Measurements from ENCODE around the gene XYLT1.

Gene XYLT1

DNA sequence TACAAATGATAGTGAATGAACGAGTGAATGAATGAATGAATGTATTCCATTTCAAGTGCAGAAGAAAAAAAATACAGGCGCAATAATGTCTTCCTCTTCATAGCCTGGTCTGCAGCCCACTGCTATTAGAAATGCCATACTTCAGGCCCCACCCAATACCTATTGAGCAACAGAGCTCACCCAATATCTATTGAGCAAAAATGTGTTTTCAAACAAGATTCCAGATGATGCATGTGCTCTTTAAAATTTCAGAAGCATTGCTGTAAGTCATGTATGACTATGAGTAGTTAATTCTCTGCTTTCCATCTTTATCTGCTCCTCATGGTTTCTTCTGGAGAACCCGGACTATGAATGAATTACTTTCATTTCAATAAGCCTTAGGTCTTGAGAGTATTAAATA lies 308.2 kb downstream of the XYLT1 start:
- DNase-seq (ENCODE audit: low read depth in 2 of 2, low spot score in 1 of 2) = no peak

GRCh38 chr16:17160920-17161431 lies 309.8 kb downstream of the XYLT1 start:
- no peak for DNase-seq (ENCODE audit: low read depth in 2 of 2, low spot score in 1 of 2)

DNA sequence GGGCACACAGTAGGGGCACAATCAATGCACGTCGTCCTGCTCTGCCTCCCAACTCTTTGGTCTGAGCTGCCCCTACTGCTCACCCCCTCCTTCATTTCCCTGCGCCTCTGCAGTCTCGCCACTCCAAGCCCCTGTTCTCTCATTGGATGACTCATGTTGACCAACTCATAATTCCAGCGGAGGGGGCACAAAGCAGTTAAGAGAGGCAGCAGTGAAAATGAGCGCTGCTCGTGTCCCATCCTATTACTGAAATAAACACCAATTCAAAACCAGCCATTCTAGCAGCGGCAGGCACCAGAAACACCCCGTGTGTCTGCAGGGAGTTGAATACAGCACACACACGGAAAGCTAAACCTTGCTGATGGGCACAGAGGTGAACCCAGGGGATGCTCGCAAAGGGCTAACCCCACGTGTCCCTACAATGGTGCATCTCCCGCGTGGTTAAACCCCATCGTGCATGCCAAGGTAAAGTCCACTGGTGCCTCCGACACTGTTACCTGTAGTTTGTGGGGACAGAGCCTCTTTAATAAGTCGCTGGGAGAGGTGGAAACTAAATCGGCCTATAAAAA lies 310.4 kb downstream of the XYLT1 start:
- DNase-seq (ENCODE audit: low read depth in 2 of 2, low spot score in 1 of 2) = no peak

GRCh38 chr16:17159617-17160016 lies 311.1 kb downstream of the XYLT1 start:
- DNase-seq (ENCODE audit: low read depth in 2 of 2, low spot score in 1 of 2) = no peak

DNA sequence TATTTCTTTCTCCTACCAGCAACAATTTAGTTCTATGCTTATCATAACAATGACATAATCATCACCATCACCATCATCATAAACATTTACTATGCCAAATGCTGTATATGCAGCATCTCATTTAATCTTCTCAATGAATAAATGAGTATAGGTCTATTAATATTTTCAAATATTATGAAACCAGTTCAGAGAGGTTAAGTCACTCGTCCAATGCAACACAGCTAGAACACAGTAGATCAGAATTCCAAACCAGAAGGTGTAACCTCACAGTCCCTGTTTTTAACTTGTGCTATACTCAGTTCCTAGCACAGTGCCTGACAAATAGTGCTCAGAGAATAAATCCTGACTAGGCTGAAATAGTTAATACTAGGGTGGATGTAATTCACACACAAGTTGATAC lies 314.8 kb downstream of the XYLT1 start:
- no peak for DNase-seq (ENCODE audit: low read depth in 2 of 2, low spot score in 1 of 2)

- no peak for DNase-seq (ENCODE audit: low read depth in 2 of 2, low spot score in 1 of 2)
Observed at GRCh38 chr16:17155485-17155884, 315.3 kb downstream of the XYLT1 start.

DNA sequence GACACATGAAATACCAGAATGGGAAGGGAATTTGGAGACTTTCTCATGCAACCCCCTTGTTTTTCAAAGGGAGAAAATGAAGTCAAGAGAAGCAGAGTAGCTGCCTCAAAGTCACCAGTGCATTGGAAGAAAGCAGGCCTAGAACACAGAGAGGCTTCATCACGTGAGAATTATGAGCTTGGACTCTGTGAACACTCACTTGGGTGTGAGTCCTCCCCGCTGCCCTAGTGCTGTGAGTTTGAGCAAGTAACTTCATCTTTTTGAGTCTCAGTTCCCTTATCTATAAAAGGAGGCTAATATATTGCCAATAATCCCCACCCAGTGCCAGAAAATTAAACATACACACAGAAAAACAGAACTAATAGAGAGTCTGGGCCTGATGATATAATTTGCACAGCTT lies 315.8 kb downstream of the XYLT1 start:
- DNase-seq (ENCODE audit: low read depth in 2 of 2, low spot score in 1 of 2) = no peak

- DNase-seq (ENCODE audit: low read depth in 2 of 2, low spot score in 1 of 2) = no peak
Observed at GRCh38 chr16:17152311-17152710, 318.4 kb downstream of the XYLT1 start.

GRCh38 chr16:17151335-17151734 lies 319.4 kb downstream of the XYLT1 start:
- no peak for DNase-seq (ENCODE audit: low read depth in 2 of 2, low spot score in 1 of 2)

GRCh38 chr16:17149904-17150483 lies 320.8 kb downstream of the XYLT1 start:
- DNase-seq (ENCODE audit: low read depth in 2 of 2, low spot score in 1 of 2) = no peak

GRCh38 chr16:17147942-17148341 lies 322.8 kb downstream of the XYLT1 start:
- DNase-seq (ENCODE audit: low read depth in 2 of 2, low spot score in 1 of 2) = no peak

DNA sequence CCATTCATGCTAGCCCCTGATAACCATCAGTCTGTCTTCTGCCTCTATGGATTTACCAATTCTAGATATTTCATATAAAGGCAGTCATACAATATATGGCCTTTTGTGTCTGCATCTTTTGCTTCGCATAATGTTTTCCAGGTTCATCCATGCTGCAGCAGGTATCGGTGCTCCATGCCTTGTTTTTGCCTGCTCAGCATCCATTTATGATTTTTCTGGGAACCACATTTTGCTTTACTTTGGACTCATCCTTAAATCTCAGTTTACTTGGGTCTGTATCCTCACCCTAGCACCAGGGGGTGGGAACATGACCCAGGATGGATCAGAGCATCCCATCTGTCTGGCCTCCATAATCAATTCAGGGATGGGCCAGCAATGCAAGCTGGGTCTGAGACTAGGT lies 325.7 kb downstream of the XYLT1 start:
- no peak for DNase-seq (ENCODE audit: low read depth in 2 of 2, low spot score in 1 of 2)

DNA sequence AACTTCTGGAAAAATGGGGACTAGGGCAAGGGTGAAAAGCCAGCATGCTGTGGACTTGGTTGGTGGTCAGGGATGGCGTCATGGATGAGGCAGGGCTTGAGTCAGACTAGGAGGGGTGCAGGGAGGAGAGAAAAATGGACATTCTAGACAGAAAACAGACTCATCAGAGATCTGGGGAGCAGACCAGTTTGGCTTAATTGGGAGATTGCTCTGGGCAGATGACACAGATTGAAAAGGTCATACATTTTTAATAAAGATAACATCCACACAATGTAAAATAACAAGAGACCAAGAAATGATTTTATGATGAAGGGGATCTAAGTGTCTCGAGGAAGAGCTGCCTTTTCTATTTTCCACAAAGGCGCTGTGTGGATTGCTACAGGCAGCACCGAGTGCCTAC lies 326.3 kb downstream of the XYLT1 start:
- DNase-seq (ENCODE audit: low read depth in 2 of 2, low spot score in 1 of 2) = no peak

DNA sequence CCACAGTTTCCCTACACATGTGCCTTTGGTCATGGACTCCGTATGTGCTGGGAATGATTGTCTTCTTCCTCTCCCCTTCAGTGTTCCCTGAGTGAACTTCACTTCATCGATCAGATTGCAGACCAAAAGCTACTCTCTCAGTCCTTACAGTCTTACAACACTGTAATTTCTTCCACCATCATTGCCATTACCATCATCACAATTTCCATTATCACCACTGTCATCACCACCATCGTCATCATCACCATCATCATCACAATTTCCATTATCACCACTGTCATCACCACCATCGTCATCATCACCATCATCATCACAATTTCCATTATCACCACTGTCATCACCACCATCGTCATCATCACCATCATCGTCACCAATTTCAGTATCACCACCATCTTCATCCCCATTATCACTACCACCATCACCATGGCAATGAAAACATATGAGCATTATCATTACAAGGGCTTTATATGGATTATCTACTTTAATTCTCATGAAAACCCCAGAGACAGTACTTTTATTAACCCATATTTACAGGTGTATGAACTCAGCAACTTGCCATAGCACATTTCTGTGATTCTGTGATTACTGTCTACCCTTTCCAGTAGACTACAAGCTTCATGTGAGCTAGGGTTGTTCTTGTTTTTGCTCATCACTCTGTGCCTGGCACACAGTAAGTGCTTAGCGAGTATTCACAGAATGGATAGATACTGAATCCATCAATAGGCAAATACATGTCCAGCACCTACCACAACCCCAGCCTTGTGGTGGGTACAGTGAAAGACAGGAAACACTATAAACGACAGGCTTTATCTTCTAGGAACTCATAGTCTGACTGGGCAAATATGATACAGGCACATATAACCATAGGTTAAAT lies 327.0 kb downstream of the XYLT1 start:
- no peak for DNase-seq (ENCODE audit: low read depth in 2 of 2, low spot score in 1 of 2)

- DNase-seq (ENCODE audit: low read depth in 2 of 2, low spot score in 1 of 2) = no peak
Observed at GRCh38 chr16:17138801-17139200, 332.0 kb downstream of the XYLT1 start.

DNA sequence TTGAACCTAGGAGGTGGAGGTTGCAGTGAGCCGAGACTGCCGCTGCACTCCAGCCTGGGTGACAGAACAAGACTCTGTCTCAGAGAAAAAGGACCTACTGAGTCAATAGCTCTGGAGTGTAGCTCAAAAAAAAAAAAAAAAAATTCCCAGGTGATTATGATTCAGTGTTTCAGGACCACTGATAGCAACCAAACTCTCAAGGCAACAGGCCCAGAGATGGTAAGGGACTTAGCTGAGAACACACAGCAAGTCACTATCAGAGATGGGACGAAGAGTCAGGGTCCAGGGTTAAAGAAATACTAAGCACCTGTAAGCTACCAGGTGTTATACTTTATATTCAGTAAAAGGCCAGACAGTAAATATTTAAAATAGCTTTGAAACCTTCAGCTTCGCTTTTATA lies 335.3 kb downstream of the XYLT1 start:
- DNase-seq (ENCODE audit: low read depth in 2 of 2, low spot score in 1 of 2) = no peak

DNA sequence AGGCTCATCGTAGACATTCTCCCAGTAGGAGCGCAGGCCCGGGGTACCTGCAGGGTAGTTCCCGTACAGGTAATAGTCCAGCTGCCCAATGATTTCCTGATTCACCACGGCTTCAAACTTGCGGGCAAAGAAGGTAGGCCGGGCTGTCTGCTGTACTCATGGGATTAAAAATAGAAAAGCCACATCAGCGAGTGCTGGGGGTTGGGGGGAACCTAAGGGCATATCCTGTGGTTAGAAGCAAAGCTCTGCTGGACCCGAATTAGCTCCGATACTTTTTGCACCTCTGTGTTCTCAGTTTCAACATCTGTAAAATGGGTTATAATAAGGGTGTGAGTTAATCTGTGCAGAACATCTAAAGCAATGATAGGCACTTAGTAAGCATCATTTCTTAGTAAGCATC lies 336.2 kb downstream of the XYLT1 start:
- DNase-seq (ENCODE audit: low read depth in 2 of 2, low spot score in 1 of 2) = no peak

DNA sequence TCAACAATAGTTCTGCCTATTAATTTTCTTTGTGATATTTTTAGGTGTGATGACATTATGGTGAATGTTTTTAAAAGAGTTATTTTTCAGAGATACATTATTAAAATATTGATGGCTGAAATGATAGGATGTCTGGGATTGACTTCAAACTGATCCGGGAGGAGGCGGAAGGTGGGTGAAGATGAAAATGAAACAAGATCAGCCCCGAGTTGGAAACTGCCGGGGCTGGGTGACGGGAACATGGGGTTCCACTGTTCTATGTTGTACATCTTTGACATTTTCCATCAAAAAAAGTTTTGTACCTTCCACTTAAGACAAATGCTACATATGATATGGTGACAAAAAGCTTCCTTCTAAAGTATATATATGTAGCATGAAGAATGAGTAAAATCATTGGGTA lies 336.9 kb downstream of the XYLT1 start:
- no peak for DNase-seq (ENCODE audit: low read depth in 2 of 2, low spot score in 1 of 2)

DNA sequence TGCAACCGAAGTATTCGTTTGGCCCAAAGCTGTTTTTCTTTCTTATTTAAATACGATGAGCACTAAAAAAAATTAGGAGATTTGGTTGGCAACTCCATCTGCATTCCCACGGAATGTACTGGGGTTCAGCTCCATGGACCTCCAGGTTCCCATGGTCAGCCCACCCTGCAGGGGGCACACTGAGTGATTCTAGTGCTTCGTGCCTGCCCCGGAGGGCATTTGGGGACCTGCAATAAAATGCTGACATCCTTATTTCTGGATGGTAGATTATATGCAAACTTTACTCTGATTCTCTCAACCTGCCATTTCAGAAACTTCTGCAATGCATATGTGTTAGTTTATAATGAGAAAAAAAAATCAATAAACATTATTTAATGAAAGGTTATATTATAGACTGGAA lies 339.4 kb downstream of the XYLT1 start:
- no peak for DNase-seq (ENCODE audit: low read depth in 2 of 2, low spot score in 1 of 2)

GRCh38 chr16:17130733-17131132 lies 340.0 kb downstream of the XYLT1 start:
- DNase-seq (ENCODE audit: low read depth in 2 of 2, low spot score in 1 of 2) = no peak

- DNase-seq (ENCODE audit: low read depth in 2 of 2, low spot score in 1 of 2) = no peak
Observed at GRCh38 chr16:17129971-17130370, 340.8 kb downstream of the XYLT1 start.

- no peak for DNase-seq (ENCODE audit: low read depth in 2 of 2, low spot score in 1 of 2)
Observed at GRCh38 chr16:17128791-17129190, 342.0 kb downstream of the XYLT1 start.
